DMS153 (cell line): ENCODE results near the gene FRMD3.

Experiments
- DNase-seq: peaks from one replicate; lab custom pipeline; 2025; lab: John Stamatoyannopoulos, UW

FRMD3 gene

GRCh38 chr9:83334320-83334719 is 203.9 kb downstream of the FRMD3 start:
- peak; percentile 57 for DNase-seq

DNA sequence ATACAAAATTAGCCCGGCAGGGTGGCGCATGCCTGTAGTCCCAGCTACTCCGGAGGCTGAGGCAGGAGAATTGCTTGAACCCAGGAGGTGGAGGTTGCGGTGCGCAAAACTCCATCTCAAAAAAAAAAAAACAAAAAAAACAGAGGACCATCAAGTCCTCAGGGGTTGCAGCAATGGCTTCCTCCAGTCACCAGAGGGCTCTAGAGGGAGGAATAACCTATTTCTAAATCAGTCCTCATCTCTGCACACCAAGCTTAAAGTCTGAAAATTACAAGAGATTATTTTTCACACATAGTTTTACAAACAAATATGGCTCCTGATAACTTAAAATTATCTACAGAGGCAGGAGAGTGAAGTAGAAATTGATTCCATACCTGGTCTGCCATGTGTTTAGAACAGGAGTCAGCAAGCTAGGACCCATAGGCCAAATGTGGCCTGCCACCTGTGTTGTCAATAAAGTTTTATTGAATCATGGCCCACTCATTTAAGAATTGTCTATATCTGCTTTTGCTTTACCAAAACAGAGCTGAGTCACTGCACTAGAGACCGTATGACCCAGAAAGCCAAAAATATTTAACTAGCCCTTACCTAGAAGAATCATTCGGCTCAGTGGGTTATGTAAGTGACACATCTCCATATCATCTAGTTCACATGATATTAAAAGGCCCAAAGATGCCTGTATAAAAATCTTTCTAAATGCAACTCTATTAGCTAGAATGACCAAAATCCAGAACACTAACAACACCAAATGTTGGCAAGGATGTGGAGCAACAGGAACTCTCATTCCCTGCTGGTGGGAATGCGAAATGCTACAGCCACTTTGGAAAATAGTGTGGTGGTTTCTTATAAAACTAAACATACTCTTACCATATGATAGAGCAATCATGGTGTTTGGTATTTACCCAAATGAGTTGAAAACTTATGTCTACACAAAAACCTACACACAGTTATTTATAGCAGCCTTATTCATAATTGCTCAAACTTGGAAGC is 207.7 kb downstream of the FRMD3 start:
- no peak for DNase-seq

GRCh38 chr9:83327750-83328622 is 210.2 kb downstream of the FRMD3 start:
- DNase-seq = no peak

DNA sequence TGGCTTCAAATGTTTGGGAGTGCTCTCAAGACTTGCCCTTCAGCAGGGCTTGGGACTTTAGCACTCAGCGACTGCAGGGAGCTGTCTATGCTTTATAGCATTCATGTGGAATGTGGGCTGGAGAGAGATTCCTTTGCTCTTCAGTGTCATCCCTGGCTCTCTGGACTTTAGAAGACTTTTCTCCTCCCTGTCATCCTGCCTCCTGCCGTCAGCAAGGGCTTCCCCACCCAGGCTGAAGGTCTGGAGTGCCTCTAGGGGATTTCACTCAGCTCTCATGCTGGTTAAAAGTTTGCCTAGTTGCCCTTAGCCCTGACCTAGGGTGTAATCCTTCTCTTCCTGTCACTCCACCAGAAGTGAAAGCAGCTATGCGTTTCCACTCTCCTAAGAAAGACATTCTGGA is 210.9 kb downstream of the FRMD3 start:
- no peak for DNase-seq

- DNase-seq = no peak
Measured at GRCh38 chr9:83323148-83323547, 215.1 kb downstream of the FRMD3 start.

GRCh38 chr9:83322438-83322837 is 215.8 kb downstream of the FRMD3 start:
- no peak for DNase-seq

GRCh38 chr9:83317244-83317643 is 221.0 kb downstream of the FRMD3 start:
- DNase-seq = no peak

- DNase-seq = no peak
Measured at GRCh38 chr9:83315649-83316048, 222.6 kb downstream of the FRMD3 start.

GRCh38 chr9:83313781-83314180 is 224.4 kb downstream of the FRMD3 start:
- DNase-seq = no peak

DNA sequence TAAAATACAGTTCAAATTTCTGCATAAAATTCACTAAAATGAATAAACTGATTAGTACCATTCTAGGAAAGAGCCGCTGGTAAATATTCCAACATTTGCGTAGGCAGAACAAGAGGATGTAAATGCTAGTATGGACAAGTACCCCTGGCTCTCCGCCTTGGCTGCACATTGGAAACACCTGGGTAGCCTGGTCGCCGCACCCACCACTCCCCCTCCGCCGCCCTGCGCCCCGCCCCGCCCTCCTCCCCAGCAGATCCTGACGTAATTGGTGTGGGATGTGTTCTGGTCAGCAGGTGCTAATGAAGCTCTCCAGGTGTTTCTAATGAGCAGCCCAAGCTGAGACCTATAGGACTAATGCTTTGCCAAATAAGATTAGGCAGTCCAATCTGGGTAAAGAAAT is 225.7 kb downstream of the FRMD3 start:
- no peak for DNase-seq

DNA sequence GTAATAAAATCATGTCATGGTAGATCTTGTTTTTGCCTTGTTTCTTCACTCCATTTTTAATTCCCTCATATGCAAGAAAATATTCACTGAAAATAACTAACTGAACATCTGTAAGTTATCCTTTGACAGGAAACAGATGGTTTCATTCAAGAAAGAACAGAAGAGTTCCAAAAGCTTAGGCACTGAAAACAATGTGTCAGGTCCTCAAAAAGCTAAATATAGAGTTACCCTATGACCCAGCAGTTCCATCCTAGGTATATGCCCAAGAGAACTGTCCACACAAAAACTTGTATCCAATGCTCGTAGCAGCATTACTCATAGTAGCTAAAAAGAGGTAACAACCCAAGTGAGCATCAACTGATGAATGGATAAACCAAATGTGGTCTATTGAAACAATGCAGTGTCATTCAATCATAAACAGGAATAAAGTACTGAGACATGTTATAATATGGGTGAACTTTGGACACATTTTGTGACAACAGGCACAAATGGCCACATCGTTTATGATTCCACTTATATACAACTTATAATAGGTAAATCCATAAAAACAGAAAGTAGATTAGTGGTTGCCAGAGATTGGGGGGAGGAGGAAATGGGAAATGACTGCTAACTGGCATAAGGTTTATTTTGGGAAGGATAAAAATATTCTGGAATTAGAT is 231.0 kb downstream of the FRMD3 start:
- no peak for DNase-seq

DNA sequence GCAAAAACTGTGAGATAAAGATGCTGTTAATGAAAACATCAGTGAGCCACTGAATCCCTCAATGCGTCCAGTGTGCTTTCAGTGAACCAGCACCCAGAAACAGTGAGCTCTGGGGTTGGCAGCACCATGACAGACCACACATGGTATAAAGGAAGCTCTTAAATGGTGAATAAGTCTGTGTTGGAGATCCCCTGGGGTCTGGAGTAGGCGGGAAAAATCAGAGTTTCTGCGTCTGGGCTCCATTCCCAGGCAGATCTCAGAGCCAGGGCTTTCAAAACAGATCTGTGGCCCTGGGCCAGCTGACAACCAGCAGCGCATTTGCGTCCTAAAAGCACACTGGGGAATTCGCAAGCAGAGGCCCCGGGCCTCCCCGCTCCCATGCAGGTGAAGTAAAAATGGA is 233.5 kb downstream of the FRMD3 start:
- peak; percentile 43 for DNase-seq

- no peak for DNase-seq
Measured at GRCh38 chr9:83299571-83299970, 238.6 kb downstream of the FRMD3 start.

DNA sequence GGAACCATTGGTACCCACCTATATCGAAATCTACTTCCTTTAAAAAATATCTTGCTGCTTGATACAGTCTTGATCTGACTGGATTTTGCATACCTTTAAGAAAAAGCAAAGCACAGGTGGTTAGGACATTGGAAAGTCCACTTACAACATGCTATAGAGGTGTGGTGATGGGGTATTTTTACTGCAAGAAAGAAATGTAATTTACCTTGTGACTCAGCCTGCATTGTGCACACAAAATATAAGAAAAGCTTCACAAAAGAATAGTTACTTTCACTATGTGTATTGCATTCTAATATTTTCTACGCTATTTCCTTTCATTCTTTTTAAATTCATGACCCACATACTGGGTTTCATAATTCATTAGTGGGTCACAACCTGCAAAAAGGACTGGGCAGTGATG is 239.1 kb downstream of the FRMD3 start:
- DNase-seq = no peak

- DNase-seq = no peak
Measured at GRCh38 chr9:83296123-83296522, 242.1 kb downstream of the FRMD3 start.

DNA sequence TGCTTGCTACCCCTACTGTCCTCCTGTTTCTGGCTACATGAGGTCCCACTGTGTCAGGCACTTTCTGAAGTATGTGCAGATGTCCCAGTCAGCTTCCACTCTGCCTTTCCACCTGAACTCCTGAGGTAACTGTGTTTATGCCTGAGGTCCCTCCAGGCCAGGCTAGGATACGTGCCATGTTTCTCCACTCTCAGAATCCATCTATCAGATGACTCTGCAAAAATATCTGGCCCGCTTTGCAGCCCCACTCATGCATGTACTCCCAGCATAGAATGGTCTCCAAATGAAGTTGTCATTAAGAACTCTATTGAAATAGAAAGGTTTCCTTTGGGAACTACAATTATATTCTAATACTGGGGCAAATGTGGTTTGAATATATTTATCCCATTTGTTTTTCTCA is 243.4 kb downstream of the FRMD3 start:
- DNase-seq = no peak

DNA sequence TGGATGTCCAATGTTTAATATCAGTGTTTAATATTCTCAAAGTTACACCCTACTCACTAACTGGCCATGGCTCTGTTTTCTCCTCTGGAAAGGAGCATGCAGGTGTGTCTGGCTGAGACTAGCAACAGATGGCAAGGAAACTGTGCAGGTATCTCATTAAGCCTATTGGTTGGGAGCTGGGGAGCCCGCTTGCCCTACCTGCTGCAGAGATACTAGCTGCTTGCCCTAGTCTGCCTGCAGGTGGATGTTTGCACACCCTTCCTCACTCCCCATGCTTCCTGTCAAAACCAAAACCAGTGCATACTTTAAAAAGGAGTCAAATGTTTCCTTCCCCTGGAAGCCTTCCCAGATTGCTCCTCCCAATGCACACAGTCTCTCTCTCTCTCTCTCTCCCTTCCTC is 247.0 kb downstream of the FRMD3 start:
- no peak for DNase-seq

DNA sequence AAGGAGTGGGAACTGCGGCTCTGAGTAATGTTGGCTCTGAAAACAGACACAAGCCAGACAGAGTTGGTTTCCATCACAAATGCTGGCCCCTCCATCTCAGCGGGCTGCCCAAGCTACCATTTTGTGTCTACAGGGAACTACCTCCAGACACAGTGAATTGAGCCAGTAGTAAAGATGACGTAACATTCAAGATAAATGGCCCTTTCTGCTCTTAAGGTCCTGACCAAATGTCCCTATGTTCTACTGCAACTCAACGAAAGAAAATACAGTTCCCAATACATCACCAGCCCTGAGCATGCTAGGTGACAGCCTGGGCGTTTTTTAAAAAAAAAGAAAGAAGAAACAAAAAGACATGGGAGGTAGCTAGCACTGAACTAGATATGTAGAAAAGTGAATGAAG is 247.5 kb downstream of the FRMD3 start:
- no peak for DNase-seq

DNA sequence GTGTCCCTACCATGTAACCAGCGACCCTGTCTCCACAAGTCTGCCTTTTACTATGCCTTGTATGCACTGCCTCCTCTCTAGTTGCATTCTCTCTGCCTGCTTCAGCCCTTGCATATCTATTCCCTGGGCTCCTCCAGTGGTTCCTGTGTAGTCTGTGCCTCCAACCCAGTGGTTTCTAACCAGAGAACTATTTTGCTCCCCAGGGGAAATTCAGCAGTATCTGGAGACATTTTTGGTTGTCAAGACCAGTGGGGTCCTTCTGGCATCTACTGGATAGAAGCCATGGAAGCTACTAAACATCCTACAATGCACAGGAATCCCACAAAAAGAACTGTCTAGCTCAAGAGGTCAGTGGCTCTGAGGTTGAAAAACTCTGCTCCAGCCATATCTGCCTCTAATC is 251.2 kb downstream of the FRMD3 start:
- no peak for DNase-seq

GRCh38 chr9:83285445-83286225 is 252.6 kb downstream of the FRMD3 start:
- no peak for DNase-seq

DNA sequence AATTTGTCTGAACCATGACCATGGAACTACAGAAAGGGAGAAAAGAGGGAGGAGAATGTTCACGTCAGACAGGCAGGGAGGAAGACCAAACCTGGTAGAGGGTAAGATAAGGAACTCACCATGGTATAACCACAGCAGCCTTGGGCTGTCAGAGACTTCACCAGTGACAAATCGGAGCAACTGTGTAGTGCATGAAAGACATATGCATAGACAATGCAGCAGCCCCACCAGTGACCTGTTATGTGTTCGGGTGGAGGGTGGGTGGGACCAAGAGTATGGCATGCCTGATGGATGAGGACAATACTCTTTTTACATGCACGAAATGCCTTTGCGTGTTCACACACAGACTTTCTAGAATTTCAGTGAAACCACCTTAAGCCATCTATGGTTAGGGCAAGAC is 253.5 kb downstream of the FRMD3 start:
- no peak for DNase-seq

- DNase-seq = no peak
Measured at GRCh38 chr9:83283528-83283927, 254.7 kb downstream of the FRMD3 start.
